ENCODE results near the gene UBTD1. TPM values are rescaled to one million over a fixed set of nuclear protein-coding genes. Genes with fewer than 3 reads are reported as not detected.
A peak's percentile ranks its signal among the peaks of the same experiment; 100 is the strongest.

UBTD1 gene
- total RNA-seq, 1 donor from 2014 or later, result 0.91 TPM

DNA sequence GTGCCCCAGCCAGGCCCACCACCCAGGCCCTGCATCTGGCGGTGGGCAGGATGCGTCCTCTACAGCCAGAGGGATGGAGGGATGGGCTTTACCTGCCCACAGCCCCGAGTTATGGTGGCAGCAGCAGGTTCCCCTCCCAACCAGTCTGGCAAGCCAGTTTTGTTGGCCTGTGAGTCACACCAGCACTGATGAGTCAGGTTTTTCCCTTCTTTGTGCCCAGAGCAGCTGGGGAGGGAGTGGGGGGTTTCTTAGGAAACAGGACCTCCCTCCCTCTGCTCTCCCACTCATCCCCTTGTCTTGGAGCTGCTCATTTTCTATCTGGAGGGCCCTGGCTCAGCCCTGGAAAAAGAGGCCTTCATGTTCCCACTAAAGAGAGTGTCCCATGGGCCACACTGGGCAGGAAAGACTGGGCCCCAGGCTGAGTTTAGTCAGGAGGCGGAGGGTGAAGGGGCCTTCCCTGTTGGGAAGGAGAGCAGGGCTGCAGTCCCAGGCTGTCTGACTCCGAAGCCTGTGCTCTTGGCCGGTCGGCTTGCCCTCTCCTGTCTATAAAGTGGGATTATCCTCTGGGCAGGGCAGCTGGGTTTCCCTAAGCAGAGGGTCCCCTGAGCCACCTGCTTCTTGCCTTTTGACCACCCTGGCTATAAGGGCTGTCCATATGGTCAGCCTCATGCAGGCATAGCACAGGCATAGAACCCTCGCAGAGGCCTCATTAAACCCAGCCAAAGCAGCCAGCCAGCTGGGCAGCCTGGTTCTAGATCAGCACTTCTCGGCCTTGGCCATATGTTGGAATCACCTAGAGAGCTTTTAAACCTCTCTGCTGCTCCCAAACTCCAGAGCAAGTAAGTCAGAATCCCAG lies 43.7 kb downstream of the UBTD1 start:
- Mint-ChIP-seq H3K4me3 (no peak overlapping the region), H3K4me1 (peaks cover 5% of the 10 kb centered on the region), H3K27ac (no peak overlapping the region), H3K9me3 (no peaks in the 10 kb centered on the region), H3K36me3 (ENCODE audit: low read depth) (no peaks in the 10 kb centered on the region), H3K27me3 (peaks cover 7% of the 10 kb centered on the region)
- TF ChIP-seq, protein P1, sequence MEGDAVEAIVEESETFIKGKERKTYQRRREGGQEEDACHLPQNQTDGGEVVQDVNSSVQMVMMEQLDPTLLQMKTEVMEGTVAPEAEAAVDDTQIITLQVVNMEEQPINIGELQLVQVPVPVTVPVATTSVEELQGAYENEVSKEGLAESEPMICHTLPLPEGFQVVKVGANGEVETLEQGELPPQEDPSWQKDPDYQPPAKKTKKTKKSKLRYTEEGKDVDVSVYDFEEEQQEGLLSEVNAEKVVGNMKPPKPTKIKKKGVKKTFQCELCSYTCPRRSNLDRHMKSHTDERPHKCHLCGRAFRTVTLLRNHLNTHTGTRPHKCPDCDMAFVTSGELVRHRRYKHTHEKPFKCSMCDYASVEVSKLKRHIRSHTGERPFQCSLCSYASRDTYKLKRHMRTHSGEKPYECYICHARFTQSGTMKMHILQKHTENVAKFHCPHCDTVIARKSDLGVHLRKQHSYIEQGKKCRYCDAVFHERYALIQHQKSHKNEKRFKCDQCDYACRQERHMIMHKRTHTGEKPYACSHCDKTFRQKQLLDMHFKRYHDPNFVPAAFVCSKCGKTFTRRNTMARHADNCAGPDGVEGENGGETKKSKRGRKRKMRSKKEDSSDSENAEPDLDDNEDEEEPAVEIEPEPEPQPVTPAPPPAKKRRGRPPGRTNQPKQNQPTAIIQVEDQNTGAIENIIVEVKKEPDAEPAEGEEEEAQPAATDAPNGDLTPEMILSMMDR (IDR thresholded peaks at IDR 0.05), result no peak
- ATAC-seq (ENCODE audit: low read depth) (peak; percentile 31), DNase-seq (no peak)
- ChIA-PET POLR2A (interaction anchor here (0.7 kb wide), 1 partner anchor 1834 kb away, joined by 4 read pairs; no protein-coding TSS in a partner anchor), CTCF (no interaction called here)
- intact Hi-C loops (cut with micrococcal nuclease), result no loop called here

DNA sequence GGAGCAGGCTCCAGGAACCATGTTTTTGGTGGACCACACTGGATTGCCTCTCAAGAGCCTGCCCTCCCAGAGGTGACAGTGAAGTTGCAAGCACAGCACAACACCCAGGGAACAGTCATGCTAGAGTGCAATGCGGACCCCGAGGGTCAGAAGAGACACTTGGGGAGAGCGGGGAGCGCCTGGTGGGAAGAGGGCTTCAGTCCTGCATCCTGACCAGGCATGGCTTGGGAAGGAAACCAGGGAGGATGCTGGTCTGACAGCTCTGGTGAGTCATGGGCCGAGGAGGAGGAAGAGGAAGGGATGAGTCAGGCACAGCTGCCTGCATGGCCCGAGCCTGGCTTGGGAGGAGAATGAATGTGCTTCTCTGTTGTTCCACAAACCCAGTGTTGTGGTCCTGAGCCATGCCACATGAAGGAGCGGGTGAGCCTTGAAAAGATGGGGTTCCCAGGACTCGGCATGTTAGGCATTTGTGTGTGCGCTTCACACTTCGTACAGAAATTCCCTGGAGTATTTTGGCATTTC lies 44.4 kb downstream of the UBTD1 start:
- peaks cover 7% of the 10 kb centered on the region for H3K27me3 Mint-ChIP-seq
- ATAC-seq (ENCODE audit: low read depth) (peak; percentile 25), DNase-seq (no peak)
- no peaks in the 10 kb centered on the region for H3K9me3 Mint-ChIP-seq
- TF ChIP-seq, protein P1 (IDR thresholded peaks at IDR 0.05), result no peak
- no peaks in the 10 kb centered on the region for H3K36me3 Mint-ChIP-seq (ENCODE audit: low read depth)
- no peak overlapping the region for H3K27ac Mint-ChIP-seq
- H3K4me3 Mint-ChIP-seq, result no peak overlapping the region
- intact Hi-C loops (cut with micrococcal nuclease), result no loop called here
- ChIA-PET CTCF (no interaction called here), POLR2A (no interaction called here)
- peaks cover 5% of the 10 kb centered on the region for H3K4me1 Mint-ChIP-seq

DNA sequence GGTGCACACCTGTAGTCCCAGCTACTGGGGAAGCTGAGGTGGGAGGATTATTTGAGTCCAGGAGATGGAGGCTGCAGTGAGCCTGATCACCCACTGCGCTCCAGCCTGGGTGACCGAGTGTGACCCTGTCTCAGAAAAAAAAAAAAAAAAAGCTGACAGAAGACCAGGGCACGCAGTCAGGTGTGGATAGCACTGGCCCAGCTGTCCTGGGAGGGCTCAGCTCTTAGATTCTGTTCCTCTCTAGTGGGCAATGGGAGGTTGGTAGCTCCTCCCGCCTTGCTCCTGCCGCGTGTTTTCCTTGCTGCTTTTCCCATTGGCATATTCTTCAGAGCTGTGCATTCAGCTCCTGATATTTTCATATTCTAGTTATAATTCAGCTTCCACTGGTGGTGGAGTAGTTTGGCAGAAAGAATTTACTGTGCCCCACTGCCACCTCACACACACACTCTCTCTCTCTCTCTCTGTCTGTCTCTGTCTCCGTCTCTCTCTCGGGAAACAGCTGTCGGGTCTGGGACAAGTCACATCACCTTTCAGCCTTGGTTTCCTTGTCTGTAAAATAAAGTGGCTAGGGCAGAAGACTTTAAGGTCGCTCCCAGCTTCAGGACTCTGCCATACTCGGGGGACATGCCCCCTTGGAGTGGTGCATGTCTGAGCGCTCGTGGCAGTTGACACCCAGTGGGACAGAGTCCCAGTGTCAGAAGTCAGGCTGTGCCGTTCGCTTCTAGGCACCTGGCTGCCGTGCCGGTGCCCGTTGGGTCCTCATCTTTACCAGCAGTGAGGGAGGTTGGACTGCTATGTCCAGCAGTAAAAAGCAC lies 47.9 kb downstream of the UBTD1 start:
- peaks cover 3% of the 10 kb centered on the region for H3K27me3 Mint-ChIP-seq
- H3K9me3 Mint-ChIP-seq, result no peaks in the 10 kb centered on the region
- intact Hi-C loops (cut with micrococcal nuclease), result no loop called here
- DNase-seq (no peak), ATAC-seq (ENCODE audit: low read depth) (no peak)
- H3K36me3 Mint-ChIP-seq (ENCODE audit: low read depth), result no peaks in the 10 kb centered on the region
- no peak overlapping the region for H3K27ac Mint-ChIP-seq
- H3K4me3 Mint-ChIP-seq, result no peak overlapping the region
- CTCF ChIA-PET, result no interaction called here
- POLR2A ChIA-PET, result no interaction called here
- peaks cover 5% of the 10 kb centered on the region for H3K4me1 Mint-ChIP-seq
- TF ChIP-seq, protein P1 (IDR thresholded peaks at IDR 0.05), result no peak

DNA sequence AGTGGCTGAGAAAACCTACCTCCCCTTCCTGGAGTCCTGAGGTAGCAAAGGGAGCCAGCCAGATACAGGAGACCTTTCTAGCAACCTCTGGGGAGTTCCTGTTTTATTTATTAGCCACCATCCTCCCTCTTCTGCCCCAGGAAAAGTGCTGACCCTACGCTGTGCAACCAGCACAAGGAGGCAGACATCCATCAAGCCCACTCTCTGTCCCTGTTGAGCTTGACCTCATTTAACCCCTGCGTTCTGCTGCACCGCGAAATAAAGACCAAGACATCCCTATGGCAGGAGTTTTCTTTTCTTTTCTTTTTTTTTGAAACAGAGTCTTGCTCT lies 48.5 kb downstream of the UBTD1 start:
- DNase-seq (no peak), ATAC-seq (ENCODE audit: low read depth) (no peak)
- peaks cover 5% of the 10 kb centered on the region for H3K4me1 Mint-ChIP-seq
- CTCF ChIA-PET, result no interaction called here
- TF ChIP-seq, protein P1 (IDR thresholded peaks at IDR 0.05), result no peak
- intact Hi-C loops (cut with micrococcal nuclease), result no loop called here
- no peaks in the 10 kb centered on the region for H3K9me3 Mint-ChIP-seq
- no peak overlapping the region for H3K4me3 Mint-ChIP-seq
- no peak overlapping the region for H3K27ac Mint-ChIP-seq
- POLR2A ChIA-PET, result no interaction called here
- no peaks in the 10 kb centered on the region for H3K36me3 Mint-ChIP-seq (ENCODE audit: low read depth)
- H3K27me3 Mint-ChIP-seq, result peaks cover 3% of the 10 kb centered on the region

DNA sequence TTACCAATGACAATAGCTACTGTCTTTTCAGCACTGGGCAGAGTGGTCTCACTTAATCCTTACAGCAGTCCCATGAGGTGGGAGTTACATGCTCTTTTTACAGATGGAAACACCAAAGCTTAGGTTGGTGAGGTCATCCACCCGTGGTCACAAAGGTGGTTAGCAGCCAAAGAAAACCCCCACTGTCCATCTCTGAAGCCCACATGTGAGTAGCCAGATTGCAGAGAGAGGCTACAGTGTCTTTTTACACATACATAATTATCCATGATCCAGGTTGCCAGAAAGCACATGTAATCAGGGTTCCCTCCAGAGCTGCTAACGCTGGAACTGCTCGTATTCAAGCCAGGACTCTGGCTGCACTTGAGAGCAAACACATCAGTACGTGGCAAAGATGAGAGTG lies 49.2 kb downstream of the UBTD1 start:
- POLR2A ChIA-PET, result no interaction called here
- peaks cover 3% of the 10 kb centered on the region for H3K27me3 Mint-ChIP-seq
- no peaks in the 10 kb centered on the region for H3K9me3 Mint-ChIP-seq
- H3K27ac Mint-ChIP-seq, result no peak overlapping the region
- no peak overlapping the region for H3K4me3 Mint-ChIP-seq
- TF ChIP-seq, protein P1 (IDR thresholded peaks at IDR 0.05), result no peak
- DNase-seq, result no peak
- CTCF ChIA-PET, result interaction anchor here (0.6 kb wide), 1 partner anchor 45 kb away, joined by 4 read pairs; no protein-coding TSS in a partner anchor
- ATAC-seq (ENCODE audit: low read depth), result no peak
- intact Hi-C loops (cut with micrococcal nuclease), result no loop called here
- no peaks in the 10 kb centered on the region for H3K36me3 Mint-ChIP-seq (ENCODE audit: low read depth)
- peaks cover 3% of the 10 kb centered on the region for H3K4me1 Mint-ChIP-seq

Data from activated B cell treated with CpG ODN at 0.5 μM for 24 hours (primary cell).